ENCODE results near the gene SNAP47.

DNA sequence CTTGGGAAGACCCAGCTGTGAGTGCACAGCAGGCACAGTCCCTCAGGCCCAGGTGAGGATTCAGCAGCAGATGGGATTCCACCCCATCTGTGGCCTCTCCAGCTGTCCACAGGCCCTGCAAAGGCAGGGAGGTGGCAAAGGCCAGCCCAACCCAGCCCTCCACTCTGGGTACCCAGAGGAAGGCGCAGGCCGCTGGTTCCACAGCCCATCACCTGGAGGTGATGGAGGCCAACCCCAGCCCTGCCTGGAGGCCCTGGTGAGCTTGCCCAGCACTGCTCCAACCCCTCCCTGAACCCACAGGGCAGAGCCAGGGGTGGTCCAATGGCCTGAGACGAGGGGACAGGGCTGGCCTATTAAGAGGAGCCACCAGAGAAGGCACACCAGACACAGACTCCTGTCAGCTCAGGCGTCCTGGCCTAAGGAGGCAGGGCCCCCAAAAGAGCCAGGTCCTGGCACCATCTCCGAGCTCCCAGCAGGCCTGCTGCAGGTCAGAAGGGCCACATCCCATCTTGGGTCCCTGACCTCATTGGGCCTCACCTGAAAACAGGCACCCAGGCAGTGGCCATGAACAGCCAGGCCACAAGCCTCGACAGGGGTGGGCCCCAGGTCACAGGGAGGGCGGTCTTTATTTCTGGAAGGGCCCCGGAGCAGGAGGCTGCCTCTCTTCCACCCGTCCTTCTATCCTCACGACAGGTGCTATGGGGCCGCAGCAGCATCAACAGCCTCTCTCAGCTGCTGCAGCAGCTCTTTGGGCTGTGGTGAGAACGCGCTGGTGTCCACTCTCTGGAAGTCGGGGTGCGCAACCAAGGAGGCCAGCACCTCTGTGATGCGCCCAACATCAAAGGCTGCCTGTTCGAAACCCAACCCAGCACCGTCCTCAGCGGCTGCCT lies 3.3 kb upstream of the SNAP47 start:
- TF ChIP-seq, protein P1, sequence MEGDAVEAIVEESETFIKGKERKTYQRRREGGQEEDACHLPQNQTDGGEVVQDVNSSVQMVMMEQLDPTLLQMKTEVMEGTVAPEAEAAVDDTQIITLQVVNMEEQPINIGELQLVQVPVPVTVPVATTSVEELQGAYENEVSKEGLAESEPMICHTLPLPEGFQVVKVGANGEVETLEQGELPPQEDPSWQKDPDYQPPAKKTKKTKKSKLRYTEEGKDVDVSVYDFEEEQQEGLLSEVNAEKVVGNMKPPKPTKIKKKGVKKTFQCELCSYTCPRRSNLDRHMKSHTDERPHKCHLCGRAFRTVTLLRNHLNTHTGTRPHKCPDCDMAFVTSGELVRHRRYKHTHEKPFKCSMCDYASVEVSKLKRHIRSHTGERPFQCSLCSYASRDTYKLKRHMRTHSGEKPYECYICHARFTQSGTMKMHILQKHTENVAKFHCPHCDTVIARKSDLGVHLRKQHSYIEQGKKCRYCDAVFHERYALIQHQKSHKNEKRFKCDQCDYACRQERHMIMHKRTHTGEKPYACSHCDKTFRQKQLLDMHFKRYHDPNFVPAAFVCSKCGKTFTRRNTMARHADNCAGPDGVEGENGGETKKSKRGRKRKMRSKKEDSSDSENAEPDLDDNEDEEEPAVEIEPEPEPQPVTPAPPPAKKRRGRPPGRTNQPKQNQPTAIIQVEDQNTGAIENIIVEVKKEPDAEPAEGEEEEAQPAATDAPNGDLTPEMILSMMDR (IDR thresholded peaks at IDR 0.05; ENCODE audit: extremely low read depth in 1 of 2, insufficient read depth in 1 of 2, low read depth in 1 of 2, low read length in 2 of 2): no peak
- TF ChIP-seq MYC (IDR thresholded peaks at IDR 0.05; ENCODE audit: low read depth, low read length): no peak
- TF ChIP-seq POLR2A (IDR thresholded peaks at IDR 0.05; ENCODE audit: low read depth, low read length): no peak
- no peak for TF ChIP-seq FOS (IDR thresholded peaks at IDR 0.05; ENCODE audit: borderline replicate concordance, insufficient read depth, low read length)

Data from endothelial cell of umbilical vein (primary cell).